Left ventricle myocardium inferior (tissue), 1 donor: ENCODE results near the gene FNDC3B. TPM values are rescaled to one million over a fixed set of nuclear protein-coding genes. Genes with fewer than 3 reads are reported as not detected.
A peak's percentile ranks its signal among the peaks of the same experiment; 100 is the strongest.

Source experiments
- DNase-seq: peaks from one replicate; pipeline ENCODE4 v3.0.0-alpha.2; 2020
- H3K27ac ChIP-seq: fragments of 200-600 bp; replicated peaks from 2 replicates; pipeline ENCODE4 v1.8.0; 2021
- H3K27me3 ChIP-seq: fragments of 200-600 bp; 2 replicates; pipeline ENCODE4 v1.8.0; 2021; ENCODE audit warnings: low read depth
- H3K36me3 ChIP-seq: fragments of 200-600 bp; 2 replicates; pipeline ENCODE4 v1.8.0; 2021
- H3K4me1 ChIP-seq: fragments of 200-600 bp; 2 replicates; pipeline ENCODE4 v1.8.0; 2021
- H3K4me3 ChIP-seq: fragments of 200-600 bp; 2 replicates; pipeline ENCODE4 v1.8.0; 2021; ENCODE audit warnings: mild to moderate bottlenecking, moderate library complexity
- H3K9me3 ChIP-seq: fragments of 200-600 bp; replicated peaks from 2 replicates; pipeline ENCODE4 v1.8.0; 2021
- CTCF ChIP-seq: fragments of 200-600 bp; IDR thresholded peaks from 2 replicates; pipeline ENCODE4 v1.8.0; 2021; ENCODE audit warnings: antibody characterized with exemption, mild to moderate bottlenecking, borderline replicate concordance
- intact Hi-C: fragments of 100-400 bp; cut with micrococcal nuclease; formaldehyde crosslinking; loops from one replicate; pipeline ENCODE4 v1.11.0; 2022
- total RNA-seq: library from RNA; stranded (reverse); fragmentation: NEBNext Ultra II Directional; extraction: Animal tissue kit (Norgen Biotek cat#: 25700); gene quantifications from one replicate; pipeline ENCODE4 v1.2.1, GENCODE V29; 2021
- donor health status: DM: no; HTN: yes; CAD: no; lungs with severe emphysema.

FNDC3B gene
- total RNA-seq, 1 donor from 2014 or later = 75.7 TPM

- no peaks in the 10 kb centered on the region for H3K9me3 ChIP-seq
- intact Hi-C loops = no loop called here
- no peaks in the 10 kb centered on the region for H3K27me3 ChIP-seq
- H3K36me3 ChIP-seq = no peaks in the 10 kb centered on the region
- TF ChIP-seq CTCF = no peak
- H3K27ac ChIP-seq = no peak overlapping the region
- H3K4me3 ChIP-seq = no peak overlapping the region
- DNase-seq = no peak
- peaks cover 97% of the 10 kb centered on the region for H3K4me1 ChIP-seq
These were observed 28.6 kb downstream of the FNDC3B start for GRCh38 chr3:172067837-172068440.

DNA sequence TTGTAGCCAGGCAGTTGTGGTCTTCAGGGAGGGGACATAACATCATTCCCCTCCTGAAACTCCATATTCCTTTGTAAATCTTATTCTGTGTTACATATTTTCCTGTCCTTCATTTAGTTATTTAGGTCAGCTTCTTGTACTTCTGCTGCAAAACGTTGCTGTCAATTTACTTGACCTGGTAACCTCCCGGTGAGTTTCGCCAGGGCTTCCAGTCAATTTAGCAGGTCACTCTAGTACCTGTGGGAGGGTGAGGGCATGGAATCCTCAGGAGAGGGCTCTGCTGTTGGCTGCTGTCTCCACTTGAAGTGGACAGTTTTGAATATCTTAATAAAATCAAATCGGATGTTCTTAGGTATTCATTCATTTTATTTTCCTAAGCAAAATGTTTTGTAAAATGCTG lies 29.6 kb downstream of the FNDC3B start:
- intact Hi-C loops = no loop called here

GRCh38 chr3:172069478-172069877 lies 30.1 kb downstream of the FNDC3B start:
- H3K9me3 ChIP-seq = no peaks in the 10 kb centered on the region
- no peak overlapping the region for H3K4me3 ChIP-seq
- no peak for DNase-seq
- no peaks in the 10 kb centered on the region for H3K36me3 ChIP-seq
- no peak for TF ChIP-seq CTCF
- peak overlapping the region; percentile 27 for H3K27ac ChIP-seq
- no peaks in the 10 kb centered on the region for H3K27me3 ChIP-seq
- peaks cover 98% of the 10 kb centered on the region for H3K4me1 ChIP-seq
- intact Hi-C loops = no loop called here

More for the DNA sequence above, 29.6 kb downstream of the FNDC3B start:
- no peaks in the 10 kb centered on the region for H3K27me3 ChIP-seq
- no peak overlapping the region for H3K4me3 ChIP-seq
- H3K36me3 ChIP-seq = no peaks in the 10 kb centered on the region
- DNase-seq = no peak
- H3K27ac ChIP-seq = peak overlapping the region; percentile 27
- TF ChIP-seq CTCF = no peak
- no peaks in the 10 kb centered on the region for H3K9me3 ChIP-seq
- peaks cover 97% of the 10 kb centered on the region for H3K4me1 ChIP-seq

- H3K27me3 ChIP-seq = no peaks in the 10 kb centered on the region
- H3K27ac ChIP-seq = peak overlapping the region; percentile 27
- DNase-seq = no peak
- H3K36me3 ChIP-seq = no peaks in the 10 kb centered on the region
- H3K4me3 ChIP-seq = no peak overlapping the region
- H3K9me3 ChIP-seq = no peaks in the 10 kb centered on the region
- intact Hi-C loops = no loop called here
- TF ChIP-seq CTCF = no peak
- H3K4me1 ChIP-seq = peaks cover 98% of the 10 kb centered on the region
These were observed 30.9 kb downstream of the FNDC3B start for GRCh38 chr3:172070269-172070668.

DNA sequence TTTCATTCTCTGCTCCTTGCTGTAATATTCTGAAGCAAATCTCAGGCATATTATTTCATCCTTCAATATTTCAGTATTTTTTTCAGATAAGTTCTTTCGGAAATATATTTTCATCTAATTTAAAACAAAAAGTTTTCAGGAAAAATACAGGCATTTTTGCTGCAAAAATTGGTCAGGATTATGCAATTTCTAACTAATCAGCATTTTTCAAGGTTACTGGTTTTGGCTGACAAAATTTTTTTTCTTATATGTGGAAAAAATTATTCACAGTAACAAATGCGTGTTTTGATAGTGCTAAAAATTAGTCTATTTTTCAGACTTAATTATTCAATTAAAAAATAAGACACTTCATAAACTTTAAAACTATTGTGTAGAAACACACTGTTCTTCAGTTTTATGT lies 31.4 kb downstream of the FNDC3B start:
- Histone ChIP-seq H3K4me1 (peaks cover 97% of the 10 kb centered on the region), H3K36me3 (no peaks in the 10 kb centered on the region), H3K4me3 (no peak overlapping the region), H3K9me3 (no peaks in the 10 kb centered on the region), H3K27me3 (no peaks in the 10 kb centered on the region), H3K27ac (peak overlapping the region; percentile 27)
- intact Hi-C loops = no loop called here
- no peak for DNase-seq
- TF ChIP-seq CTCF = no peak
